ENCODE measurements around the gene UROC1. TPM values are rescaled to one million over a fixed set of nuclear protein-coding genes. Genes with fewer than 3 reads are reported as not detected.

Gene UROC1
- total RNA-seq, 2 donors from 2014 or later = 0.17 TPM; not detected in 1

DNA sequence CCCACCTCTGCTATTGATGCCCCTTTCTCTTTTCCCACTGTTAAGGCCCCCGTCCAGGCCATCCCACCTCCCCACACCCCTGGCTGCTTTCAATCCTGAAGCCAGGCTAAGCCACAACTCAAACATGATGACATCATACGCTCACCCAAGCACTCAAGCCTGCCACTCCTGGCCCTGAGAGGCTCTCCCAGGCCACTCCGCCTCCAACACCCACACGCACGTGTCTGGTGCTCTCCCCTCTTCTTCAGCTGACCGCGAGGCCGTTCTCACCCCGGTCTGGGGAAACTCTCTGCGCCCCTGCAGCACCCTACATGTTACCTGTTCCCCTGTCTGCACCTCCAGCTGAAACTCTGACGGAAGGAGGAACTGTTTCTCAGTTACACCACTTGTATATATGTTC, 48.1 kb downstream of the UROC1 start:
- no peak for DNase-seq (ENCODE audit: low spot score)
- 92% methylated on average over 11 of the region's 11 CpGs for WGBS
- TF ChIP-seq POLR2A (IDR thresholded peaks at IDR 0.05) (no peak), POLR2AphosphoS5 (IDR thresholded peaks at IDR 0.05) (no peak)
- TF ChIP-seq, protein P1, sequence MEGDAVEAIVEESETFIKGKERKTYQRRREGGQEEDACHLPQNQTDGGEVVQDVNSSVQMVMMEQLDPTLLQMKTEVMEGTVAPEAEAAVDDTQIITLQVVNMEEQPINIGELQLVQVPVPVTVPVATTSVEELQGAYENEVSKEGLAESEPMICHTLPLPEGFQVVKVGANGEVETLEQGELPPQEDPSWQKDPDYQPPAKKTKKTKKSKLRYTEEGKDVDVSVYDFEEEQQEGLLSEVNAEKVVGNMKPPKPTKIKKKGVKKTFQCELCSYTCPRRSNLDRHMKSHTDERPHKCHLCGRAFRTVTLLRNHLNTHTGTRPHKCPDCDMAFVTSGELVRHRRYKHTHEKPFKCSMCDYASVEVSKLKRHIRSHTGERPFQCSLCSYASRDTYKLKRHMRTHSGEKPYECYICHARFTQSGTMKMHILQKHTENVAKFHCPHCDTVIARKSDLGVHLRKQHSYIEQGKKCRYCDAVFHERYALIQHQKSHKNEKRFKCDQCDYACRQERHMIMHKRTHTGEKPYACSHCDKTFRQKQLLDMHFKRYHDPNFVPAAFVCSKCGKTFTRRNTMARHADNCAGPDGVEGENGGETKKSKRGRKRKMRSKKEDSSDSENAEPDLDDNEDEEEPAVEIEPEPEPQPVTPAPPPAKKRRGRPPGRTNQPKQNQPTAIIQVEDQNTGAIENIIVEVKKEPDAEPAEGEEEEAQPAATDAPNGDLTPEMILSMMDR (IDR thresholded peaks at IDR 0.05) = no peak
- Histone ChIP-seq H3K27me3 (replicated peaks; ENCODE audit: insufficient read depth) (no peaks in the 10 kb centered on the region), H3K4me3 (no peak overlapping the region), H3K36me3 (peaks cover 4 to 24% of the 10 kb centered on the region in 2 donors), H3K27ac (no peak overlapping the region), H3K4me1 (replicated peaks) (peaks cover 15% of the 10 kb centered on the region), H3K9me3 (no peaks in the 10 kb centered on the region)
- intact Hi-C loops (cut with DNase I) = no loop called here

DNA sequence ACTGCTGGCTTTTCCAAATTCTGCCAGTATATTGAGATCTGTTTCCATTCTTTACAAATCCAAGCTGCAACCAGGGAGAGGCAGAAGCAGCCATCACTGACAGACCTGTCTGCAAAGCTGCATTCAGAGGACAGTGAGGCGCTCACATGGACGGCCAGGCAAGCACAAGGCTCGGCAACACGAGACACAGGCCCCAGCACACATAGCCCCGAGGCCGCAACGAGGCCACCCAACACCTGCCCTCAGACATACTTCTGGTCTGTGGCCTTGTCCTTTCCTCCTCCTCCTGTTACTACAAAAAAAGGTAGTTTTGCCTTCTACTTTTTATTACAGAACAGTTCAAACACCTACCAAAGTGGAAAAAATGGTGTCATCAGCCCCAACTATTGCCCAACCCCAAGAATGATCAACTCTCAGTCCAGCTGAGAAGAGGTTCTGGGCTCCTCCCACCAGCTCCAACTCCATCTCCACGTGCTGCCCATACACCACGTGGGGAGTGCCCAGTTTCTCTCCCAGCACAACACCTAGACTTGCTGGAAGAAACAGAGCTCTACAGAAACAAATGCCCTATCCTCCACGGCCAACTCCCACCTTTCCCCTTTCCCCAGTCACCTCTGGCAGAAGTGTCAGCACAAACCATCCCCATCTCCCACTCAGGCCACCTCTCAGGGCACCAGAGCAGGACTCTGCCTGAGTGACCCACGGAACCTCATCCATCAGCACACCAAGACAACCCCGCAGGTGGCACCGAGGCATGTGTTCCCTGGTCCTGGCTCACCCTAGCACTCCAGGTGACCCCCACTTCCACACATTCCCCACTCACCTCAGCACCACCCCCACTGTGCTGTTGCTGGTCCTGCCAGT, 49.3 kb downstream of the UROC1 start:
- H3K36me3 ChIP-seq = peaks cover 4 to 27% of the 10 kb centered on the region in 2 donors

DNA sequence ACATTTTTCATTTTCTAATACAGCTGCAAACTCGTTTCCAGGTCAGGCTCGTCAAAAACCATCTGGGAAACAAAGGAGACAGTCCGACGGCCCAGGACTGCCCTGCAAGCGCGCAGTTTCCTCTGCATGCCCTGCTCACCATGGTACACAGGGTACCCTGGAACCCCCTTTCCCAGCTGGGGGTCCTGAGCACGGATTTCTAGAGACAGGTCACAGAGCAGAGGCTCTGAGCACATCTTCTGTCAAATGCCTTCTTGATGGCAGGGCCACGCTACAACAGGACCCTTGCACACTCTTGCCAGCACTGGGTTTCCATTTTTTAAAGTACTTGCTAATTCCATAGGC, 50.0 kb downstream of the UROC1 start:
- WGBS = 78% methylated on average over 8 of the region's 8 CpGs

More for the DNA sequence above, 49.3 kb downstream of the UROC1 start:
- H3K27me3 ChIP-seq (replicated peaks; ENCODE audit: insufficient read depth) = no peaks in the 10 kb centered on the region
- no peaks in the 10 kb centered on the region for H3K9me3 ChIP-seq
- H3K4me3 ChIP-seq = no peak overlapping the region
- 84% methylated on average over 13 of the region's 13 CpGs for WGBS
- TF ChIP-seq POLR2A (IDR thresholded peaks at IDR 0.05) (no peak), POLR2AphosphoS5 (IDR thresholded peaks at IDR 0.05) (no peak)
- TF ChIP-seq, protein P1 (IDR thresholded peaks at IDR 0.05) = no peak
- intact Hi-C loops (cut with DNase I) = no loop called here
- H3K27ac ChIP-seq = no peak overlapping the region
- peaks cover 8% of the 10 kb centered on the region for H3K4me1 ChIP-seq (replicated peaks)
- DNase-seq (ENCODE audit: low spot score) = no peak

DNA sequence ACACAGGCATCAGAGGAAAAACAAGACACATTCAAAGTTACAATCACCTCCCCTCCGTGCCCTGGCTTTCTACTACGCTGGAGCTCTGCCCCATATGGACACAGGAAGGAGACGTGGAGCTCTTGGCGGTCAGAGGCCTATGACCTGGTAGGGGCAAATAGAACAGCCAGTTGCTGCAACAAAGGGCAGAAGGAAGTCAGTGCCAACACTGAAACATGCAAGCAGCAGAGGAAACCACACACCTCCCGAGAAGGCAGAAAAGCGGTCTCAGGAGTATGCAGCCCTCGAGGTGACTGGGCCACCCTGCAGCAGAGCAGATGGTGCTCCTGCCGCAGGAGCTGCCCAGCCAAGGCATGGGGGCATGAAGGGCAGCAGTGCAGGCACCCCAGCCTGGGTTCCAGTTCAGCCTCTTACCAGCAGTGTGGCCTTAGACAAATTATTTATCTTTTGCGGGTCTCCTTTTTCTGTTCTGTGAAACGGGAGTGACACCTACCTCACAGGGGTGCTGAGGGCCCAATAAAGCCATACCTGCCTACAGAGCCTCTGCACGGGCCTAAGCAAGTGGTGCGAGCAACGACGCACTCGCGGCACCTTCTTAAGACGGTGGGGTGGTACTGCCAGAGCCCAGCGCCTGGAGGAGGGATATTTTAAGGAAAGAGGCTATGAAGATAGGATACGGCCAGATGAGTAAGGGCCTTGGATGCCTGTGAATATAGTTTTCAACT, 50.5 kb downstream of the UROC1 start:
- H3K4me1 ChIP-seq (replicated peaks) = no peaks in the 10 kb centered on the region
- DNase-seq (ENCODE audit: low spot score) = no peak

More for the DNA sequence above, 50.0 kb downstream of the UROC1 start:
- Histone ChIP-seq H3K36me3 (peaks cover 4 to 27% of the 10 kb centered on the region in 2 donors), H3K9me3 (no peaks in the 10 kb centered on the region), H3K27me3 (replicated peaks; ENCODE audit: insufficient read depth) (no peaks in the 10 kb centered on the region), H3K4me3 (no peak overlapping the region), H3K27ac (no peak overlapping the region), H3K4me1 (replicated peaks) (peaks cover 2% of the 10 kb centered on the region)
- intact Hi-C loops (cut with DNase I) = no loop called here
- no peak for DNase-seq (ENCODE audit: low spot score)
- TF ChIP-seq, protein P1 (IDR thresholded peaks at IDR 0.05) = no peak
- TF ChIP-seq POLR2A (IDR thresholded peaks at IDR 0.05) (no peak), POLR2AphosphoS5 (IDR thresholded peaks at IDR 0.05) (no peak)

More for the DNA sequence above, 50.5 kb downstream of the UROC1 start:
- Histone ChIP-seq H3K27me3 (replicated peaks; ENCODE audit: insufficient read depth) (no peaks in the 10 kb centered on the region), H3K4me3 (no peak overlapping the region), H3K27ac (no peak overlapping the region), H3K9me3 (no peaks in the 10 kb centered on the region), H3K36me3 (peaks cover 4 to 31% of the 10 kb centered on the region in 2 donors)
- TF ChIP-seq POLR2AphosphoS5 (IDR thresholded peaks at IDR 0.05) (no peak), POLR2A (IDR thresholded peaks at IDR 0.05) (no peak)
- TF ChIP-seq, protein P1 (IDR thresholded peaks at IDR 0.05) = no peak
- 83% methylated on average over 19 of the region's 19 CpGs for WGBS
- intact Hi-C loops (cut with DNase I) = no loop called here

Data from prostate gland (tissue), 2 donors.